WTC11 (cell line): ENCODE data around the gene MORN5.

ENCODE experiments used
- CREM ChIP-seq: sonication (generic); formaldehyde crosslinking; IDR thresholded peaks from 2 replicates; pipeline ENCODE4 v1.8.1; 2022; ENCODE audit warnings: mild to moderate bottlenecking, missing genetic modification reagents, moderate library complexity
- CTCF ChIP-seq: fragments of 200-600 bp; IDR thresholded peaks from 2 replicates; pipeline ENCODE4 v1.8.0; 2022; ENCODE audit warnings: antibody characterized with exemption
- ETV6 ChIP-seq: sonication (generic); formaldehyde crosslinking; IDR thresholded peaks from 2 replicates; pipeline ENCODE4 v1.8.1; 2022; ENCODE audit warnings: mild to moderate bottlenecking, missing genetic modification reagents
- FOXP4 ChIP-seq: sonication (generic); formaldehyde crosslinking; IDR thresholded peaks from 2 replicates; pipeline ENCODE4 v1.8.0; 2022; ENCODE audit warnings: mild to moderate bottlenecking, missing genetic modification reagents
- GABPB1 ChIP-seq: sonication (generic); formaldehyde crosslinking; IDR thresholded peaks from 2 replicates; pipeline ENCODE4 v1.8.1; 2023; ENCODE audit warnings: mild to moderate bottlenecking, missing genetic modification reagents
- JUN ChIP-seq: sonication (generic); formaldehyde crosslinking; IDR thresholded peaks from 2 replicates; pipeline ENCODE4 v1.8.0; 2023; ENCODE audit warnings: mild to moderate bottlenecking, missing genetic modification reagents
- ZNF317 ChIP-seq: sonication (generic); formaldehyde crosslinking; IDR thresholded peaks from 2 replicates; pipeline ENCODE4 v1.8.1; 2023; ENCODE audit warnings: low read depth, mild to moderate bottlenecking, moderate library complexity, missing genetic modification reagents, borderline replicate concordance
- TF ChIP-seq, protein P1 (sequence below): sonication (generic); formaldehyde crosslinking; IDR thresholded peaks from 2 replicates; pipeline ENCODE4 v1.8.0; 2022; ENCODE audit warnings: mild to moderate bottlenecking, missing genetic modification reagents
- TF ChIP-seq, protein P2 (sequence below): sonication (generic); formaldehyde crosslinking; IDR thresholded peaks from 2 replicates; pipeline ENCODE4 v1.8.0; 2022; ENCODE audit warnings: mild to moderate bottlenecking, missing genetic modification reagents
- TF ChIP-seq, protein P3 (sequence below): sonication (generic); formaldehyde crosslinking; IDR thresholded peaks from 2 replicates; pipeline ENCODE4 v1.8.1; 2022; ENCODE audit warnings: low read depth, missing genetic modification reagents, borderline replicate concordance

GRCh38 chr9:122116040-122116439 is 43.7 kb upstream of the MORN5 start:
- TF ChIP-seq ZNF317 (CRISPR knock-in tag) (no peak), CTCF (no peak), FOXP4 (CRISPR knock-in tag) (no peak), ETV6 (CRISPR knock-in tag) (no peak), CREM (CRISPR knock-in tag) (no peak), GABPB1 (CRISPR knock-in tag) (no peak), JUN (no peak)
- TF ChIP-seq, protein P1, sequence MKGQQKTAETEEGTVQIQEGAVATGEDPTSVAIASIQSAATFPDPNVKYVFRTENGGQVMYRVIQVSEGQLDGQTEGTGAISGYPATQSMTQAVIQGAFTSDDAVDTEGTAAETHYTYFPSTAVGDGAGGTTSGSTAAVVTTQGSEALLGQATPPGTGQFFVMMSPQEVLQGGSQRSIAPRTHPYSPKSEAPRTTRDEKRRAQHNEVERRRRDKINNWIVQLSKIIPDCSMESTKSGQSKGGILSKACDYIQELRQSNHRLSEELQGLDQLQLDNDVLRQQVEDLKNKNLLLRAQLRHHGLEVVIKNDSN (CRISPR knock-in tag): no peak
- TF ChIP-seq, protein P2, sequence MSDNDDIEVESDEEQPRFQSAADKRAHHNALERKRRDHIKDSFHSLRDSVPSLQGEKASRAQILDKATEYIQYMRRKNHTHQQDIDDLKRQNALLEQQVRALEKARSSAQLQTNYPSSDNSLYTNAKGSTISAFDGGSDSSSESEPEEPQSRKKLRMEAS (CRISPR knock-in tag): no peak
- TF ChIP-seq, protein P3, sequence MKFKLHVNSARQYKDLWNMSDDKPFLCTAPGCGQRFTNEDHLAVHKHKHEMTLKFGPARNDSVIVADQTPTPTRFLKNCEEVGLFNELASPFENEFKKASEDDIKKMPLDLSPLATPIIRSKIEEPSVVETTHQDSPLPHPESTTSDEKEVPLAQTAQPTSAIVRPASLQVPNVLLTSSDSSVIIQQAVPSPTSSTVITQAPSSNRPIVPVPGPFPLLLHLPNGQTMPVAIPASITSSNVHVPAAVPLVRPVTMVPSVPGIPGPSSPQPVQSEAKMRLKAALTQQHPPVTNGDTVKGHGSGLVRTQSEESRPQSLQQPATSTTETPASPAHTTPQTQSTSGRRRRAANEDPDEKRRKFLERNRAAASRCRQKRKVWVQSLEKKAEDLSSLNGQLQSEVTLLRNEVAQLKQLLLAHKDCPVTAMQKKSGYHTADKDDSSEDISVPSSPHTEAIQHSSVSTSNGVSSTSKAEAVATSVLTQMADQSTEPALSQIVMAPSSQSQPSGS (CRISPR knock-in tag): no peak
